Stimulated activated CD4-positive, alpha-beta T cell treated with anti-CD3 and anti-CD28 coated beads, Interleukin-2, amount 100 ng/mL, for 24 hours (primary cell): Measurements from ENCODE around the gene C20orf204.

Source experiments
- DNase-seq, 2 donors: peaks; one replicate each; pipeline ENCODE4 v3.0.0-alpha.2; 2020

The C20orf204 gene

DNA sequence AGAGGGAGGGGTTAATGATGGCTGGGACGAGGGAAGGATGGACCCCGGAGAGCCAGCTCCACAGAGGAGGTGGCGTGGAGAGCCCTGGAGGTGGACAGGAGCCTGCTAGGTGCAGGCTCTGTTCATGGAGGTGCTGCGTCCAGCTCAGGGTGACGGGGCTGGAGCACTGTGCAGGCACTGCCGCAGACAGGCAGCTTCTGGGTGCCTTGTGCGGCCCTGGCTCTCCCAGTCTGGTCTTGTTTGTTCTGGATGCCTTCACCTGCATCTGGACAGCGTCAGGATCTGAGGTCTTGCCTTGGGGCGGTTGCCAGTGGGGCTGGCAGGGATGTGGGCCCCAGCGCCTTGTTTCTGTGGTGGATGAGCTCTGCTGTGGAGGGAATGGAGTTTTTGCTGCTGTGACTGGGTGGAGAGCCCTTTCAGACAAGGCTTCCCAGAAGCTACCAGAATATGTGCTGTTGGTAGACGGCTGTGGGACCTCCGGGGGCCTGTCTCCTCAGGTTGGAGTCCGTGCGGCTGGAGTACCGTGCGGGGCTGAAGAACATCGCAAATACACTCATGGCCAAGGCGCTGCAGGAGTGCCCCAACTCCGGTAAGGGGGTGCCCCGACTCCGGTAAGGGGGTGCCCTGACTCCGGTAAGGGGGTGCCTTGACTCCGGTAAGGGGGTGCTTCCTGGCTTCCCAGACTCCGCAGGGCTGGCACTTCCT, 7.8 kb upstream of the C20orf204 start:
- no peak for DNase-seq

DNA sequence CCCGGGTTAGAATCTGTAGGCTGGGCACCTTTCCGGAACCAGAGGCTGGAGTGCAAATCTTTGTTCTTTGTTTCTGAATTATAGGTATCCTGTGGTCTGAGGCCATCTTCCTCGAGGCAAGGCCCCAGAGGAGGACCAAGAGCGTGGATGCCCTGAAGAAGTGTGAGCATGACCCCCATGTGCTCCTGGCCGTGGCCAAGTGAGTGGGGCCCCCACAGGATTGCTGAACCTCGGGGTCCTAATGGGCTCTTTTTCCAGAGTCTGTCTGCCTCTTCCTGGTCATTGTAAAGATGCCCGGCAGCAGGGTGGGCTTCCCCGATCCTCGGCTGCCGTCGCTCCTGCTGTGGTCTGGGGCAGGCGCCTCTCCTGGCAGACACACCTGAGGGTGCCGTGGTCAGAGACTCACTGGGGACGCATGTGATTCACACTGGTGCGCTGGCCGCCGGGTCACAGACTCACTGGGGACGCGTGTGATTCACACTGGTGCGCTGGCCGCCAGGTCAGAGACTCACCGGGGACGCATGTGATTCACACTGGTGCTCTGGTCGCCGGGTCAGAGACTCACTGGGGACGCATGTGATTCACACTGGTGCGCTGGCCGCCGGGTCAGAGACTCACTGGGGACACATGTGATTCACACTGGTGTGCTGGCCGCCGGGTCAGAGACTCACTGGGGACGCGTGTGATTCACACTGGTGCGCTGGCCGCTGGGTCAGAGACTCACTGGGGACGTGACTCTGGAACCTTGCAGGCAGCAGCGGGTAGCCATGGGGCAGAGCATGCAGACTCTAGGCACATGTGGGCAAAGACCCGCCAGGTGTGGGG, 6.5 kb upstream of the C20orf204 start:
- DNase-seq = no peak

DNA sequence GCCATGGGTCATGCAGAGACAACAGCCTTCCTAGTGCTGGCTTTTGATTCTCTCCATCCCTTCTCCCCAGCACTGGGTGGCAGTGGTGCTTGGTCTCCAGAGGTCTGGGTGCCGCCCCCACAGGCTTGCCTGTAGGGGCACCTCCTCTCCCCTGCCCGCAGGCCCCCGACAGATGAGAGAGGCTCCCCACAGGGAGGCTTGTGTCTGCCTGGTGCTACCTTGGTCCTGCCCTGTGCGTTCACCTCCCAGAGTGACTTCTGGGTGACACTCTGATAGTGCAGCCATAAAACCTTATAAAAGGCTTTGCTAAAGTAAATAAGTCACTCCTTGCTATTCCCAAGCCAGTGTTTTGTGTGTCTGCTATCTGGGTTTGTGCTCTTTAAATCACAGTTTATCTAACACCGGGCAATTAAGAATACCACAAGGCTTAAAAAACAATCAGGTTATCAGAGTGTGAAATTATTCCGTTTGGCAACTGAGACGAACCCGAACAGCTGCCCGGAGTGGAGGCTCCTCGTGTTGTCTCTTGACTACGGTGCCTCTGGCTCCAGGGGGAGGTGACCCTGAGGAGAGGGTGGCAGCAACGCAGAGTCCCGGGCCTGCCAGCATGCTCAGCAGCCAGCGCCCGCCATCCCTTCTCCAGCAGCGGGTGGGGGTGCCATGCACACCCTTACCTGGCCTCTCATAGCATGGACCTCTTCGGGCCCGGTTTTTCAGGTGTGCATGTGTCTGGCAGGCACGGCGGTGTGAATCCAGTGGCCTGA, 5.4 kb upstream of the C20orf204 start:
- DNase-seq = no peak

DNA sequence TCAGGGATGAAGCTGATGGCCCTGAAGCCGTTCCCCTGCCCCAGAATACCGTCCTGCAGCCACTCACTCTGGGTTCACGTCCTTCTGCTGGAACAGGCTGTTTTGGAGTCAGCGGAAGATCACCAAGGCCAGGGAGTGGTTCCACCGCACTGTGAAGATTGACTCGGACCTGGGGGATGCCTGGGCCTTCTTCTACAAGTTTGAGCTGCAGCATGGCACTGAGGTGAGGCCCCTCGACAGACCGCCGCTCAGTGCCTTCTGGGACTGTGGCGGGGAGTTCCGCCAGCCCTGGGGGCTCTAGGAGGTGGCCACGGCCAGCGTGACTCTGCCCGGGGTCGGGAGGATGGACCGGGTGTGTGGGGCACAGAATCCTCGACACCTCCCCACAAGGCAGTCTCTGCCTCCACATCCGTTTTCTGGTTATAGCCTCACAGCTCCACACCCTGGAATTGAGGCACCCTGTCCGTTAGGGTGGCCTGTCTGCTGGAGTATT, 4.1 kb upstream of the C20orf204 start:
- no peak for DNase-seq

DNA sequence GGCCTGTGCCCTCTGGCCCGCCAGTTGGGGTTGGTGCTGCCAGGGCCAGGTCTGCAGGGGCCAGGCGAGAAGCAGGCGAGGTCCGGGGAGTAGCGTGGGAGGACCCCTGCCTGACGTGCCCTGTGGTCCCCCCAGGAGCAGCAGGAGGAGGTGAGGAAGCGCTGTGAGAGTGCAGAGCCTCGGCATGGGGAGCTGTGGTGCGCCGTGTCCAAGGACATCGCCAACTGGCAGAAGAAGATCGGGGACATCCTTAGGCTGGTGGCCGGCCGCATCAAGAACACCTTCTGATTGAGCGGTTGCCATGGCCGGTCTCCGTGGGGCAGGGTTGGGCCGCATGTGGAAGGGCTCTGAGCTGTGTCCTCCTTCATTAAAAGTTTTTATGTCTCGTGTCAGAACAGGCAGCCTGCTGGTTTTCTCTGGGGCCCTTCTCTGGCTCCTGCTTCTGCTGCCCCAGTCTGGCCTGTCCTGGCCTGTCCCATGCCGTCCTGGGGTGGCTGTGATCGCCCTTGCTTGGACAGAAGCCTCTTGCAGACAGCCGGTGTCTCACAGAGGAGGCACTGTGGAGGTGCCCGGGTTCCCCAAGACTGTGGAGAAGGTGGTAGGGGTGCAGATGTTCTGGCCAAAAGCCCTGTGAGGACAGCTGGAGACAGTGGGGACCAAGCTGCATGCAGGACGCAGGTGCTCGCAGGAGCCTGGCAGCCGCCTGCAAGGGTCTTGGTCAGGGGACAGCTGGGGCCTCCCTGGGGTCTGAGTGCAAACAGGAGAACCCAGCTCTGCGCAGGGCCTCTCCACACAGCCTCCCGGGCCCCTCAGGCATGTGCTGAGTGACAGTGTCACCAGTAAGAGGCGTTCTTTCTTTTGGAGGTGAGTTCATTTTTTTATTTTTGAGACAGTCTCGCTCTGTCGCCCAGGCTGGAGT, 3.0 kb upstream of the C20orf204 start:
- DNase-seq = no peak

DNA sequence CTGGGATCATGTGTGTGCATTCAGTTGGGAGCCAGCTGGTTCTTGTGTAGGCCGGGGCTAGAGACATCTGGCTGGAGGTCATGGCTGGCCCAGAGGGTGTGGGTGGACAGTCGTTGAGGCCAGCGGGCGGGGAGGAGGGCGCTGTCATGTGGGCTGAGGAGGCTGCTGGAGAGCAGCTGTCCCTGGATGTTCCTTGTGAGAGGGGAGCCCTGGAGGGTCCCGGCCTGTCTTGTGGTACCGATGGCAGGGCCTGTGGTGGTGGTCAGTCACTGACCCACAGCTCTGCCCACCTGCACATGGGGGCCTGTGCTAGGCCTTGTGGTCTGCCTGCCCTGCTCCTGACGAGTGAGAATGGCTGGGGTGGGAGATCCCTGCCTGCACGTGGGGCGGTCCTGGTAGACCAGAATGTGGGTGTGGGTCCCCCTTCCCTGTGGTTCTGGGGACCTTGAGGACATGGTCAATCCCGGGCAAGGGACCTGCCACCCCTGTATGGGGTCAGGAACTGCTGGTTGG, 1.9 kb upstream of the C20orf204 start:
- no peak for DNase-seq

DNA sequence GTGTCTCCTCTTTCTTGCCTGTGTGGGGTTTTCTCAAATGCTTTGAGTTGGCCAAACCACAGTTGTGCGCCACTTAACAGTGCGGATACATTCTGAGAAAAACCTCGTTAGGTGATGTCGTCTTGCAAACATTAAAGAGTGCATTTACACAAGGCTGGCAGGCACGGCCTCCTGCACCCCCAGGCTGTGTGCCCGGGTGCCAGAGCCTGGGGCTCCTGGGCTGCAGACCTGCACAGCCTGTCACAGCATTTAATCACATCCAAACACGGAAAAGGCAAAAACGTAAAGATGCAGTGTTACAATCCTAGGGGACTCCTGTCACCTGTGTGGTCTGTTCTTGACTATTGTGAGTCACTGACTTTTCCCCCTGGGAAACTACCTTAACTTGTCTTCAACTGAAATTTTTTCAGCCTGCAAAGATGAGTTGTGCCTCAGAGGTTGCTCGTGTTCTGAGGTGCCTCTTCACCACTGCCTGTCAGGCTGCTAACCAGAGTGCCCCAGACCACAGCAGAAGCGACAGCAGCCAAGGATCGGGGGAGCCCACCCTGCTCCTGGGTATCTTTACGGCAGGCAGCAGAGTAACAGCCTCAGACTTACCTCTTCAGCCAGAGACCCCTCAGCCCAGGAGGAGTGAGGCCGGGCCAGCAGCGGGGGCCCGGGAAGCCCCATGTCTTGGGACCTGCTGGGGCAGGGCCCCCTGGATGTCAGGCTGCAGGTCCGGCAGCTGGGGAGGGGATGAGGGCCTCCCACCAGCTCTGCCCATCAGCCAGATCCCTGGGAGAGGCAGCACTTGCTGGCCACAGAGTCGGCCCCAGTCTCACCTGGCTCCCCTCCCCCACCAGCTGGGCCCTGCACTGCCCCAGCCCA, 683 bp upstream of the C20orf204 start:
- peak in 1 of 2 donors; percentile 45 for DNase-seq

DNA sequence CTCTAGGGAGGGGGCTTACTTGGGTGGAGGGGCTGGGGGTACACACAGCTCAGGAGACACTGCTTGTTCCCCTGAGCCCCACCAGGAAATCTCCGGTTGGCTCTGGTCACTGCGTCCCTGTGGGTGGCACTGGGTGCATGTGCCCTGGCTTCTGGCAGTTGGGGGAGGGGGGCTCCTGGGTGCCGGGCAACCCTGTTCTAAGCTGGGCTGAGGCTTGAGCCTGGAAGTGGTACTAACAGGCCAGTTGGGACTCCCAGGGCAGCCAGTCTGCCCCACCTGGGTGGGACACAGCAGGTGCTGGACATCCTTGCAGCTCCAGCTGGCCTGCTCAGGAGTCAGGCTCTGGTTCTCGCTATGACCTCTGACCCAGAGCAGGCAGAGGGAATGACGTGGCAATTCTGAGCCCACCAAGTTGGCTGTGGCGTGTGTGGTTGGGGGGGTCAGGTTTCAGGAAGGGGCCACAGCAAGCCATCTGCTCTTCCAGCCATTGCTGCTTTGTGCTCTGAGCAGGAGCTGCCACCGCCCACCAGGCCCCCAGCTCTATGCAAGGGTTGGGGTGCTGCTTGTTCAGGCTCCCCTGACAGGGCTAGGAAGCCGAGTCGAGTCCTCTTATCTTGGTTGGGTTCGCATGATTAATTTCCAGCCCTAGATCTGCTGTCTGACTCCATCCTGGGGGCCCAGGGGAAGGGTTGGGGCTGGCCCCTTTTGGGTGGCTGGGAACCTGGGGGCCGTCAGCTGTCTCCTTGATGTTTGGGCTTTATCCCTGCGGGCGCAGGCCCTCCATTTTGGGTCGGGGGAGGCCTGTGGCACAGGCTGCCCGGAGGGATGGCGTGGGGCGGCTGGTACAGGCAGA, 590 bp downstream of the C20orf204 start:
- no peak for DNase-seq

DNA sequence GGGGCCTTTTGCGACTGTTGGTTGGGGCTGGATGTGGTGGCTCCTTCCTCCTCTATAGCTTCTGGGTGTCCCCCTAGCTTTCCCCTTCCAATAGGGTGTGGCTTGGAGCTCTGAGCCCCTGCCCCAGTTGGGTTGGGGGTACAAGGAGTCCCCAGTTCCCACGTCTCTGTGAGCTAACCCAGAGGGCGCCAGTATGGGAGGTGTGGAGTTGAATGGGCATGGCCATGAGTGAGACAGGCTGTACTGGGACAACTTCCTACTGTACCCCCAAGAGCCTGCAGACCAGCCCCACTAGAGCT, 1.2 kb downstream of the C20orf204 start:
- no peak for DNase-seq

DNA sequence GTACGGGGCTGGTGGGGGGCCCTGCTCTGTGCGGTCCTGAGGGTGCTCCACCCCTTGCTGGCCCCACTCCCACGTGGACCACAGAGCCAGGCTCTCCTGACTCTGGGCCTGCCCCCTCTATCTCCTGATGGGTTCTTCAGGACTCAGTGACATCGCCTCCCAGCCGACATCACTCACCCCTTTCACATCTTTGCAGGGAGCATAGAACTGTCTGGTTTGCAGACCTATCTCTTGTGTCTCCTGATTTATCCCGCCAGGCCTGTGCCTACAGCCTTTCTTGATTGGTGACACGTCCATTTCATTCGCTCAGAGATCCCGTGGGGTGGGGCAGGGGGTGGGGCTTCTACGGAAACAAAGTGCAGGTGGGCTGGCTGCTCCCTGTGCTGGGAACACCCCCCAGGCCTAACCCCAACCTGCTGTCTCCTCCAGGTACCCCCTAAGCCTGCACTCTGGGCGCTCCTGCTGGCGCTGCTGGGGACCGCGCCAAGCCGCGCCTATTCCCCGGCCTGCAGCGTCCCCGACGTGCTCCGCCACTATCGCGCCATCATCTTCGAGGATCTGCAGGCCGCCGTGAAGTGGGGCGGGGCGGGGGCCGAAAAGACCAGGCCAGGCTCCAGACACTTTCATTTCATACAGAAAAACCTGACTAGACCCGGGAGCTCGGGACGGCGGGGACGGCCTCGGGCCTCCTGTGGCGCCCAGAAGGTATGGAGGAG, 1.7 kb downstream of the C20orf204 start:
- DNase-seq = no peak

DNA sequence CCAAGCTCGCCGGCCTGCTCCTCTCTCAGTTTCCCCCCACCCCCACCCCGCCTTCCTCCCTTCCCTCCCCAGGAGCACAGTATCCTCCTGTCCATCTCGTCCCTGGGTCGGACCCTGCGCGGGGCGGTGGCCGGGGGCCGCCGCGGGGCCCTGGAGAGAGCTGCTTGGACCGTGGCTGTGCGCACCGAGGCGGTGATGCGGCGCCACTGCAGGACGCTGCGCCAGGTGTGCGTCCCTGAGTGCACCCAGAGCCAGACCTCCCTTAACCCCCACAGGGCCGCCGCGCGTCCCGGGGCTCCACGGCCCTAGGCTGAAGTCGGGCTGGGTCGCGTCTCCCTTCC, 2.2 kb downstream of the C20orf204 start:
- no peak for DNase-seq

- DNase-seq = peak; percentile 80 to 85
Observed at GRCh38 chr20:64038565-64039292, 2.7 kb downstream of the C20orf204 start.

DNA sequence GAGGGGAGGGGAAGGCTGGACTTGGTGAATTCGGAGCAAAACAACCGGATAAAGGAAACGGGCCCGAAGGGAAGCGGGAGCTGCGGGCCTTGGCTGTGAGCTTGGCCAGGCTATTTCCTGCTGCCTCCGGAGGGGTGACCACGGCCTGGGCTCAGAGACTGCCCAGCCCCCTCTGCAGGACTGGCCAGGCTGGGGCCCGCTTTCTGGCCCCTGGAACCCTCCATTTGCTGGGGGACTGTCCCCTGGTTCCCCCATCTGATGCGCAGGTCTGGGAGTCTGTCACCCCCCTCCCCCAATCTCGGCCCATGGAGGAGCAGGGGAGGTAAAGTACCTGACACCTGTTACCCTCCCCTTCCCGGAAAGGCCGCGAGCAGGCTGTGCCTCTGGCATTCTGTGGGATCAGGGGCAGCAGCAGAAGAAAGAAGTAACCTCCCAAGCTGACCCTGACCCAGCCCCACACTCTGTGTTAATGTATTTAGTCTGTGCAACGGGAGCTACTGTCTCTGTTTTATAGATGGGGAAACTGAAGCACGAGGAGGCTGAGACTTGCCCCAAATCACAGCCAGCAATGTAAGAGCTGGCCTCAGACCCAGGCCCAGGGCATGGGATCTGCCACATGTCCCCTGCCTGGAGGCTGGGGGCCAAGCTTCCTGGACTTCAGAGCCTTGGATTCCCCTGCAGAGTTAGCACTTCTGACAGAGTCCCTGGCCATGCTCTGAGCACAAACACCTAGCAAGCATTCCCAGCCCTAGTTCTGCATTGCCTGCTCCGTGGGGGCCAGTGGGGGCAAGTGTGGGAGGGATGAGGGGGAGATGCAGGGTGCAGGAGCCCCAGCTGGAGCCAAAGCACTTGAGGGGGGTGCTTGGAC, 3.5 kb downstream of the C20orf204 start:
- DNase-seq = no peak

DNA sequence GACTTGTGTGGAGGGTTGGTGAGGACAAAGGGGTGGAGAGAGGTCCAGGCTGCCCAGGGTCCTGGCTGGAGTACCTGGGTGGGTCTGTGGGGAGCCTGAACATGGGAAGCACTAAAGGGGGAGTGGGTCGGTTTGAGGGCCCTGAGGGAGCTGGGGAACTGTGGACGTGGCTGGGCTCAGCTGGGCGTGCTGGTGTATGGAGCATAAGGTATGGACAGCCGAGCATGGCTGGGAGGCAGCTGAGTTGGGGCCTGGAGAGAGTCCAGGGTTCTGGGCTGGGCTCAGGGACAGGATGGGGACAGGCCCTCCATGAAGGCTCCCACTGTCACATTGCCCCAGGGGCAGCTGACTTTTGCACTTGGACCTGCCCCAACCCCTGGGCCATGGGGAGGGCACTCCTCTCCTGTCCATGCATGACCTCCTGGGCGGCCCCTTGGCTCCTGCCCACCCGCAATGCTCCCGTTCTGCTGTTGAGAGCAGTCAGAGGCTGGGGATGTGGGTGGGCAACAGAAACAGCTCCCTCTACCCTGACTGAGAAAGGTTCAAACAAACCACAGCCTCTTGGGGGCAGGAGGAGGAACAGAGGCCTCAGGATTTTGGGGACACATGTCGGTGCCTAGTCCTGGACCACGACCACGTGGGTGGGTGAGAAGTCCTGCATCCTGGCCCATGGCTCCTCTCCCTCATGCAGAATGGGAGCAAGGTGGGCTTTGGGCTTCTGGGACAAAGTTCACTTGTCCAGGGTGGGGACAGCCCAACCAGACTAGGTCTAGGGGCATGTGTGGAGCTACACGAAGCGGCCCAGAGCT, 4.5 kb downstream of the C20orf204 start:
- DNase-seq = no peak

- DNase-seq = no peak
Observed at GRCh38 chr20:64041040-64041780, 5.2 kb downstream of the C20orf204 start.

DNA sequence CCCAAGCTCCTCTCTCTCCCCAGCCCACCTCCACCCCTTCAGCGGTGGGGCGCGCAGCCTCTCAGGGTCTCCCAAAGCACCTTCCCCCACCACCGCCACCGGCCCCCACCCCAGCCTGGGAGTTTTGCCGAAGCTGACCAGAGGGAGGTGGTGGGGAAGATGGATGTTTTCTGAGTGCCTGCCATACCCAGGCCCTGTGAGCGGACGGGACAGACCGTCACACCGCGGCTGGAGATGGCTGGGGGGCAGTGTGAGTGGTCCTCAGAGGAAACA, 5.7 kb downstream of the C20orf204 start:
- DNase-seq = no peak
